GM18507 (cell line): ENCODE results near the gene SPR.
A peak's percentile ranks its signal among the peaks of the same experiment; 100 is the strongest.

ENCODE experiments used
- DNase-seq: peaks from one replicate; pipeline ENCODE4 v3.0.0; 2011; ENCODE audit warnings: low read depth; ENCODE audit not compliant: insufficient read length; ENCODE audit errors: extremely low spot score
- FAIRE-seq: peaks from 2 replicates; lab custom pipeline; 2011; peaks lifted over from hg19 to GRCh38; lab: Jason Lieb, UNC

Gene SPR

GRCh38 chr2:72887032-72887739 lies at the start of gene SPR:
Gene SPR (plus strand): TSS chr2:72887408. CDS start chr2:72887433, 25 bp downstream.
- FAIRE-seq, result no peak
- DNase-seq, result no peak

- DNase-seq (no peak), FAIRE-seq (no peak)
Observed at GRCh38 chr2:72840066-72840465, 47.1 kb upstream of the SPR start.

GRCh38 chr2:72841462-72842125 lies 45.6 kb upstream of the SPR start:
- FAIRE-seq, result no peak
- no peak for DNase-seq

GRCh38 chr2:72843301-72843700 lies 43.9 kb upstream of the SPR start:
- FAIRE-seq (no peak), DNase-seq (no peak)

- no peak for DNase-seq
- FAIRE-seq, result no peak
Observed at GRCh38 chr2:72846171-72847095, 40.8 kb upstream of the SPR start.

- no peak for DNase-seq
- FAIRE-seq, result no peak
Observed at GRCh38 chr2:72847534-72848315, 39.5 kb upstream of the SPR start.

- FAIRE-seq (no peak), DNase-seq (no peak)
Observed at GRCh38 chr2:72848436-72849137, 38.6 kb upstream of the SPR start.

GRCh38 chr2:72849138-72849462 lies 38.1 kb upstream of the SPR start:
- FAIRE-seq (no peak), DNase-seq (no peak)

GRCh38 chr2:72851333-72851732 lies 35.9 kb upstream of the SPR start:
- DNase-seq, result no peak

GRCh38 chr2:72859831-72860262 lies 27.4 kb upstream of the SPR start:
- peak; percentile 85 for FAIRE-seq
- no peak for DNase-seq

More at GRCh38 chr2:72851333-72851732, 35.9 kb upstream of the SPR start:
- FAIRE-seq, result no peak

GRCh38 chr2:72862239-72862988 lies 24.8 kb upstream of the SPR start:
- FAIRE-seq (peak; percentile 88), DNase-seq (peak; percentile 73)

- DNase-seq, result no peak
- FAIRE-seq, result no peak
Observed at GRCh38 chr2:72863046-72863445, 24.2 kb upstream of the SPR start.

GRCh38 chr2:72864500-72864899 lies 22.7 kb upstream of the SPR start:
- no peak for DNase-seq
- FAIRE-seq, result no peak

- DNase-seq (no peak), FAIRE-seq (no peak)
Observed at GRCh38 chr2:72871060-72871459, 16.1 kb upstream of the SPR start.

- DNase-seq, result no peak
- FAIRE-seq, result no peak
Observed at GRCh38 chr2:72871880-72872279, 15.3 kb upstream of the SPR start.

GRCh38 chr2:72883356-72883962 lies 3.7 kb upstream of the SPR start:
- FAIRE-seq (no peak), DNase-seq (no peak)

GRCh38 chr2:72886505-72887031 lies 640 bp upstream of the SPR start:
- DNase-seq (no peak), FAIRE-seq (no peak)
